T-helper 22 cell (primary cell): ENCODE results near the gene RPL15.
"Not testable (repeated sequence)": the region's sequence is repeated elsewhere in the genome, so short reads cannot be mapped to it uniquely, and the experiment has no call there.

Experiments used
- DNase-seq: peaks from one replicate; pipeline ENCODE4 v3.0.0-alpha.2; 2020; ENCODE audit warnings: low read depth

Gene RPL15

GRCh38 chr3:23916886-23917678 lies at the start of gene RPL15, which contains the start of gene NKIRAS1:
RPL15 (plus strand) TSS chr3:23917132; CDS start chr3:23917860, 728 bp downstream.
NKIRAS1 (minus strand) TSS chr3:23916990; CDS start chr3:23910904, 6,086 bp downstream.
- peak; percentile 96 for DNase-seq

- no peak for DNase-seq
These were observed 49.5 kb upstream of the RPL15 start for GRCh38 chr3:23867400-23867799.

- no peak for DNase-seq
These were observed 49.1 kb upstream of the RPL15 start for GRCh38 chr3:23867838-23868237.

GRCh38 chr3:23869977-23870662 lies 46.8 kb upstream of the RPL15 start:
- DNase-seq: no peak

- DNase-seq: not testable (repeated sequence)
These were observed 46.3 kb upstream of the RPL15 start for GRCh38 chr3:23870663-23871043.

GRCh38 chr3:23871361-23871760 lies 45.6 kb upstream of the RPL15 start:
- DNase-seq: not testable (repeated sequence)

- no peak for DNase-seq
These were observed 44.6 kb upstream of the RPL15 start for GRCh38 chr3:23872330-23872729.

GRCh38 chr3:23873941-23874340 lies 43.0 kb upstream of the RPL15 start:
- no peak for DNase-seq

GRCh38 chr3:23874359-23875112 lies 42.4 kb upstream of the RPL15 start:
- no peak for DNase-seq

- no peak for DNase-seq
These were observed 41.7 kb upstream of the RPL15 start for GRCh38 chr3:23875113-23875725.

- DNase-seq: no peak
These were observed 40.0 kb upstream of the RPL15 start for GRCh38 chr3:23876923-23877322.

GRCh38 chr3:23877329-23877980 lies 39.5 kb upstream of the RPL15 start:
- DNase-seq: no peak

- no peak for DNase-seq
These were observed 37.4 kb upstream of the RPL15 start for GRCh38 chr3:23879485-23879884.

GRCh38 chr3:23880703-23881339 lies 36.1 kb upstream of the RPL15 start:
- no peak for DNase-seq

GRCh38 chr3:23881993-23882392 lies 34.9 kb upstream of the RPL15 start:
- DNase-seq: not testable (repeated sequence)

- DNase-seq: no peak
These were observed 34.4 kb upstream of the RPL15 start for GRCh38 chr3:23882487-23882918.

GRCh38 chr3:23884481-23884880 lies 32.5 kb upstream of the RPL15 start:
- no peak for DNase-seq

- no peak for DNase-seq
These were observed 31.7 kb upstream of the RPL15 start for GRCh38 chr3:23885210-23885609.

- no peak for DNase-seq
These were observed 30.6 kb upstream of the RPL15 start for GRCh38 chr3:23886311-23886710.

GRCh38 chr3:23888617-23889228 lies 28.2 kb upstream of the RPL15 start:
- DNase-seq: no peak

- DNase-seq: no peak
These were observed 27.5 kb upstream of the RPL15 start for GRCh38 chr3:23889386-23889785.
